ENCODE measurements around the gene ANP32A.
"Not testable (repeated sequence)": the region's sequence is repeated elsewhere in the genome, so short reads cannot be mapped to it uniquely, and the experiment has no call there.

ANP32A gene

GRCh38 chr15:68820295-68821189 lies at the start of gene ANP32A:
ANP32A (minus strand) TSS chr15:68820895; CDS start chr15:68820751, 144 bp downstream.
- DNase-seq: peak; percentile 87

- no peak for DNase-seq
These were observed 47.6 kb upstream of the ANP32A start for GRCh38 chr15:68868296-68868695.

DNA sequence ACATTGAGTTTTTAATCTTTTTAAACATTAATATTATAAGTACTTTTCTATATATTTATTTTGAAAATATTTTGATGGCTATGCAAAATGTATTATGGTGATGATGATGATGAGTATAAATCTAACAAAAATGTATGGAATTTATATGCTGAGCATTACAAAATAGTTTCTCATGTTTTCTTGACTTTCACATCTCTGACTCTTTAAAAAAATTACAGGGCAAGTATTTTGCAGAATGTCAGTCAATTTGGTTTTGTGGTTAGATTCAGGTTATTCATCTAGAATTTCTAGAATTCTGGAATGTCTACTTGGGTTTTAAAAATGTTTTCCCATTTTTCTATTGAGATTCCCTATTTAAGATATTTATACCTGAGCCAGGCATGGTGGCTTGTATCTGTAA lies 41.7 kb upstream of the ANP32A start:
- no peak for DNase-seq

DNA sequence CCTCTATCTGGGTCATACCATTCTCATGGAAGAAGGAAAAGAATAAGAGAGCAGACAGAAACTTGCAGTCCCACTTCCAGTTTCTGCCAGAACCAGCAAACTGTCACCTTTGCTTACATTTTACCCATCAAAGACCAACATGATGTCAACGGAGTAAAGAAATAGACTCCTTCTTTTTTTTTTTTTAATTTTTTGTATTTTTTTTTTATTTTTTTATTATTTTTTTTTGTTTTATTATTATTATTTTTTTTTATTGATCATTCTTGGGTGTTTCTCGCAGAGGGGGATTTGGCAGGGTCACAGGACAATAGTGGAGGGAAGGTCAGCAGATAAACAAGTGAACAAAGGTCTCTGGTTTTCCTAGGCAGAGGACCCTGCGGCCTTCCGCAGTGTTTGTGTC lies 38.0 kb upstream of the ANP32A start:
- DNase-seq: not testable (repeated sequence)

DNA sequence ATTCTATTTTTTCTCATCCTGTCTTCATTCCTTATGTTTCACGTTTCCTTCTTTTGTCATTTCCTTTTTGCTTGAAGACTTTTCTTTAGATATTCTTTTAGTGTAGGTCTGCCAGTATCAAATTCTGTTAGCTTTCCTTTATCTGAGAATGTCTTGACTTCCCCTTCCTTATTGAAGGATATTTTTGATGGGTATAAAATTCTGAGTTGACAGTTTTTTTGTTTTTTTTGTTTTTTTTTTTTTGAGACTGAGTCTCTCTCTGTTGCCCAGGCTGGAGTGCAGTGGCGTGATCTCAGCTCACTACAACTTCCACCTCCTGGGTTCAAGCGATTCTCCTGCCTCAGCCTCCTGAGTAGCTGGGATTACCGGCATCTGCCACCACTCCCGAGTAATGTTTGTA lies 36.7 kb upstream of the ANP32A start:
- DNase-seq: not testable (repeated sequence)

GRCh38 chr15:68852461-68852860 lies 31.8 kb upstream of the ANP32A start:
- DNase-seq: no peak

GRCh38 chr15:68851971-68852370 lies 31.3 kb upstream of the ANP32A start:
- DNase-seq: no peak

DNA sequence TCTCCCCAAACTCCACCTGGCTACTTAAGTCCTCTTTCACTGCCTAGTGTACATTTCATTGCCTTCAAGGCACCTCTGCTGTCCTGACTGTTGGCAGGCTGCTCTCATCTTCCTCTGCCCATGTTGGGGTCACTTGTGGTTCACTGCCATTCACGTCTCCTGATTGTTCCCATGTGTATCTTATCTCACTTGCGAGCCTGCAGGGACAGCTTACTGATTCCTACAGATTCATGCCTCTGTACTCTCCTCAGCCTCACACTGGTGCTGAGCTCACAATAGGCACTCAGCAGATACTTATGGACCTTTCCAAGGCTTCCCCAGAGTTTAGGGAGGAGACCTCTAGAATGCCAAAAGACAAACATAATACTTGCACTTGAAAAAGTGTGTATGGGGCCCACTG lies 28.8 kb upstream of the ANP32A start:
- DNase-seq: no peak

DNA sequence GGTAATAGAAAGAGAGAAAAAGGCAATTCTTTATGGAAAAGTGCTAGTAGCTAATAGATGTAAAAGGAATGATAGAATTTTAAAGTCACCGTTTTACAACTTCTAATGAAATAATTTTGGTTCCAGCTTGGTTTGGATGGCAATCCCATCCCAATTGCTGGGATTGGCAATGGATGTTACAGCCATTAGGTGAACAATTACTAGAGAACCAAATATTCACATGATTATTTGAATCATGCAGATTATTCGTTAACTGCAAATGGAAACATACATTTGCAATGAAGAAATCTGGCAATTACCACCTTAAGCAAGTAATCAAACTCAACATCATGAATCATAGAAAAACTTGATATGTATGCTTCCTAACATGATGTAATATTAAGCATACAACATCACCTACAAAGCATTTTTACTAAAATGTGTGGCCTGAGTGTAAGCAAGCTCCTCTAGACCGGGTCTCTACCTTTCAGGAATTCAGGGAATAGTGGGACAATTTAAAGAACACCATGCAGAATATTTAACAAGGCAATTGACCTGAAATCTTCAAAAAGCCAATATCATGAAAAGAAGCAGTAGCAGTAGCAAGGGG lies 26.2 kb upstream of the ANP32A start:
- DNase-seq: no peak

DNA sequence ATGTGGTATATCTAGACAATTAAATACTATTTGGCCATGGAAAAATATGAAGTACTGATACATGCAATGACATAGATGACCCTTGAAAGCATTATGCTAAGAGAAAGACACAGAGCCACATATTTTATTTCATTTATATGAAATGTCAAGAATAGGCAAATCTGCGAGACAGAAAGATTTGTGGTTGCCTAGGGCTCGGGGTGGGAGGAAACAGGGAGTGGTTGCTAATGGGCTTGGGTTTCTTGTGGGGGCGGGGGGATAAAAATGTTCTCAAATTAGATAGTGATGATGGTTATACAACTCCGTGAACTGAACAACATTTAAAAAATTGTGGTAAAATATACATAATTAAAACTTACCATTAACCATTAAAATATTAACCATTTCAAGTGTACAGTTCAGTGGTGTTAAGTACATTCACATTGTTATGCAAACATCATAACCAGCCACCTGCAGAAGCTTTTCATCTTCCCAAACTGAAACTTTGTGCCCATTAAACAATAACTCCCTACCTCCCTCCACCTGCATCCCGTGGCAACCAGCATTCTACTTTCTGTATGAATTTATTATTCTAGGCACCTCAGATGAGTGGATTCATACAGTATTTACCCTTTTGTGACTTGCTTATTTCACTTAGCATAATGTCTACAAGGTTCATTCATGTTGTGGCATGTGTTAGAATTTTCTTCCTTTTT lies 24.3 kb upstream of the ANP32A start:
- no peak for DNase-seq

GRCh38 chr15:68843425-68844311 lies 23.0 kb upstream of the ANP32A start:
- no peak for DNase-seq

- DNase-seq: no peak
These were observed 22.3 kb upstream of the ANP32A start for GRCh38 chr15:68842958-68843357.

GRCh38 chr15:68834346-68834745 lies 13.7 kb upstream of the ANP32A start:
- no peak for DNase-seq

- no peak for DNase-seq
These were observed 13.1 kb upstream of the ANP32A start for GRCh38 chr15:68833700-68834331.

- DNase-seq: no peak
These were observed 9.6 kb upstream of the ANP32A start for GRCh38 chr15:68830141-68830785.

DNA sequence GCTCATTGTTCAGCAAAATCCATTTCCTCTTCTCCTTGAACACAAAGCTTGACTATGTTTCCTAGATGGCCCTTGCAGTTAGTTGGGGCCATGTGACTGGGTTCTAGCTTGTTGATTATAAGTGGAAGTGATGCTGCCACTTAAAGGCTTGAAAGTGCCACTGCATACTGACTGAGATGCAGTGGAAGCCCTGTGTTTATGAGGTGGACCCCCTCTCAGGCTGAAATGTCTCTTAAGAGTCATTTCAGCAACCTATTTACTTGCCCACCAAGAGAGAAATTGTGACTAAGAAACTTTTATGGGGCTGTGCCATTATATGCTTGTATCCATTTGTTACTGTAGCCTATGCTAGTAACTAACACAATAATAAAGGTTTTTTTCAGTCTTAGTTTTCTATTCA lies 8.4 kb upstream of the ANP32A start:
- no peak for DNase-seq

DNA sequence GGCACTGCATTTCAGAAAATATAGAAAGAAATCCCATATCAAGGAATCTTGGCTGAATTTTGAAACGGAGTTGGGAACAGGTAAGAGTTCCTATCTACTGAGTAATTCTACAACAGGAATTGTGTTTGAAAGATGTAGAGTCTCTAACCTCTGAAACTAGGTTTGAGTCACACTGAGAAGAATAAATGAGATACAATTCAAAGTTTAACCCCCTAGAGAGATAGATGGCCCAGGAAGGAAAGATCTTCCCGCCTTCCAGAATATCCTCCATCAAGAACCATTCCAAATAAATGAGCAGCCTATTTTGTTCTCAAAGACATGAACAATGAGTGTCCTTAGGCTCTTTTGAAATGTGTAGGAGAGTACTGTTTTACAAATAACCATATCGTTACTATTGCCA lies 2.9 kb upstream of the ANP32A start:
- DNase-seq: no peak

- no peak for DNase-seq
These were observed 2.1 kb upstream of the ANP32A start for GRCh38 chr15:68822818-68823217.

GRCh38 chr15:68821841-68822381 lies 1.2 kb upstream of the ANP32A start:
- DNase-seq: no peak

DNA sequence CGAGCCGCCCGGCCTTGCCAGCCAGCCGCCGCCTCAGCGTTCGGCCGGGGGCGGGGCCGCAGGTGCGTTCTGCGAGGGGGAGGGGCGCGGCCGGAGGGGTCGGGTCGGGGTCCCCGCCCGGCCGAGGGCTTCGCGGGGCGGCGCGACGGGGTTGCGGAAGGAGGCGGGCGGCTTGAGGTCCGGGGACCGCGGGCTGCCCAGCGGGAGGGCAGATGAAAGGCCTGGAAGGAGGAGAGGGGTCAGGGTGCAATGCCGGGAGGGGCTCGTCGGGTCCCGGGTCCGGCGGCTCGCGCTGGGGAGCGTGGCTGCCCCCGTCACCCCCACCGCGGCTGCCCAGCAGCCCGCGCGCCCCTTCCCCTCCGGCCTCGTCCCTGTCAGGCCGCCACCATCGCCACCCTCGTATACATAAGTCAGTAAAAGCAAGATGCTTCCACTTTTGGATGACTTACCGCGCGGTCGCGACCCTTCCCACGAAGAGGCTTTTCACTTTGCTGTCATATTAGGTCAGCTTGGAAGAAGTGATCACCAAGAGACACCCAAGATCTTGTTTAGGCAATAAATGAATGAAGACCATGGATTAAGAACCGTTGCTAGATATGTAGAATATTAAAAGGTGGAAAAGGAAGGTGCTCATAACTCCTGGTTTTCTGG lies 620 bp upstream of the ANP32A start:
- no peak for DNase-seq

All from cortex of kidney (tissue), 1 donor.